PC-3 (cell line): ENCODE data around the gene LRCH1.

Experiments
- EZH2 ChIP-seq: fragments of 300-600 bp; sonication (generic); IDR thresholded peaks from one replicate; pipeline ENCODE4 v1.6.1; 2017; ENCODE audit warnings: antibody characterized with exemption, mild to moderate bottlenecking, low read length; ENCODE audit not compliant: unreplicated experiment
- TF ChIP-seq, protein P1 (sequence below): fragments of 300-600 bp; sonication (generic); conservative IDR thresholded peaks from 2 replicates; pipeline ENCODE4 v1.5.1; 2017; ENCODE audit warnings: antibody characterized with exemption, low read depth, mild to moderate bottlenecking, low read length

DNA sequence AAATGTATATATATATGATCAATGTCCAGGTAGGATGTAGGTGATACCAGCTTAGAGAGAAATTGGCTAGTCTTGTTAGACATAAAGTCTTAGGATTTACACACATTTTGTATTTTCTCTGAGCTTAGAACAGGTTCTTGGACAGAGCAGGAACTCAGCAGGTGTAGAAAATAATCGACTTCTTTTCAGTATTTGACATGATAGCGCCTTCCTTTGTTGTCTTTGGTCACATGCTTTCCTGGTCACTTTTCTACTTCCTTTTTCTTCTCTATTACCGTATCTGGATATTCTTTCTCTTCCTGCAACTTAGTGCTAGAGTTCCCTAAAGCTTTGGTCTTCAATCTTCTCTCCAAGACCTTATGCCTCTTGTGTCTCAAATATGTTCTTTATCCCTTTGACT lies 107.4 kb downstream of the LRCH1 start:
- TF ChIP-seq EZH2 = no peak
- TF ChIP-seq, protein P1, sequence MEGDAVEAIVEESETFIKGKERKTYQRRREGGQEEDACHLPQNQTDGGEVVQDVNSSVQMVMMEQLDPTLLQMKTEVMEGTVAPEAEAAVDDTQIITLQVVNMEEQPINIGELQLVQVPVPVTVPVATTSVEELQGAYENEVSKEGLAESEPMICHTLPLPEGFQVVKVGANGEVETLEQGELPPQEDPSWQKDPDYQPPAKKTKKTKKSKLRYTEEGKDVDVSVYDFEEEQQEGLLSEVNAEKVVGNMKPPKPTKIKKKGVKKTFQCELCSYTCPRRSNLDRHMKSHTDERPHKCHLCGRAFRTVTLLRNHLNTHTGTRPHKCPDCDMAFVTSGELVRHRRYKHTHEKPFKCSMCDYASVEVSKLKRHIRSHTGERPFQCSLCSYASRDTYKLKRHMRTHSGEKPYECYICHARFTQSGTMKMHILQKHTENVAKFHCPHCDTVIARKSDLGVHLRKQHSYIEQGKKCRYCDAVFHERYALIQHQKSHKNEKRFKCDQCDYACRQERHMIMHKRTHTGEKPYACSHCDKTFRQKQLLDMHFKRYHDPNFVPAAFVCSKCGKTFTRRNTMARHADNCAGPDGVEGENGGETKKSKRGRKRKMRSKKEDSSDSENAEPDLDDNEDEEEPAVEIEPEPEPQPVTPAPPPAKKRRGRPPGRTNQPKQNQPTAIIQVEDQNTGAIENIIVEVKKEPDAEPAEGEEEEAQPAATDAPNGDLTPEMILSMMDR = no peak
